ENCODE results near the gene AHCYL2. TPM values are rescaled to one million over a fixed set of nuclear protein-coding genes. Genes with fewer than 3 reads are reported as not detected.
A peak's percentile ranks its signal among the peaks of the same experiment; 100 is the strongest.

AHCYL2 gene
- total and polyA plus RNA-seq, 2 experiments from 2014 or later: 7.8 to 29.4 TPM

DNA sequence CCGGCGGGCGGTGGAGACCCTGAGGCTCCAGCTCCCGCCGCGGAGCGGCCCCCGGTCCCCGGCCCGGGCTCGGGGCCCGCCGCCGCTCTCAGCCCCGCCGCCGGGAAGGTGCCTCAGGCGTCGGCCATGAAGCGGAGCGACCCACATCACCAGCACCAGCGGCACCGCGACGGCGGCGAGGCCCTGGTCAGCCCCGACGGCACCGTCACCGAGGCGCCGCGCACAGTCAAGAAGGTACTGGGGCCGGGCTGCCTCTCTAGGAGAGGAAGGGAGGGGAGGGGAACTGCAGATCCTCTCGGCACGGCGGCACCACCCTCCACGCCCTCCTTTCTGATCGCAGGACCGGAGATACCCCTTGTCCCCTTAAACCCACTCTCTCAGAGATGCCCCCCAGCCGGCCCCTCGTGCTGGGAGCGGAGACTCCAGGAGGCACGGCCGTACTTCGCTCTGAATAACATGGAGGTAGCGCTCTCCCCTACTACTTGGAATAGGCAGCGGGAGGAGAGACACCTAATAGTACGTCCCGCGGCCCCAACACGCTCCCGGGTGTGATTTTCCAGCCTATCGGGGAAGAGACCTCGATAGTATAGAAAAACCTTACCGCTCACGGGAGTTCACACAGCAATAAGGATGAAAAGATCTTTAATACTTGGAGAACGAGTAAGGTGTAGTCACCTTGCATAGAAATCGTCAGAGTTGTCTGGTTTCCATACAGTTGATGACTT lies 538 bp downstream of the AHCYL2 start:
- ATAC-seq: peak; percentile 56
- H2AFZ ChIP-seq: peak overlapping the region; percentile 9

More for the DNA sequence above, 538 bp downstream of the AHCYL2 start:
- TF ChIP-seq EZH2 (IDR thresholded peaks at IDR 0.05; ENCODE audit: low read depth, unreplicated experiment): no peak
- no peak for TF ChIP-seq NANOG (IDR thresholded peaks at IDR 0.05; ENCODE audit: borderline replicate concordance)
- no peak for TF ChIP-seq CREB1 (CRISPR knock-in tag; IDR thresholded peaks at IDR 0.05; ENCODE audit: low read depth)
- TF ChIP-seq, protein P1, sequence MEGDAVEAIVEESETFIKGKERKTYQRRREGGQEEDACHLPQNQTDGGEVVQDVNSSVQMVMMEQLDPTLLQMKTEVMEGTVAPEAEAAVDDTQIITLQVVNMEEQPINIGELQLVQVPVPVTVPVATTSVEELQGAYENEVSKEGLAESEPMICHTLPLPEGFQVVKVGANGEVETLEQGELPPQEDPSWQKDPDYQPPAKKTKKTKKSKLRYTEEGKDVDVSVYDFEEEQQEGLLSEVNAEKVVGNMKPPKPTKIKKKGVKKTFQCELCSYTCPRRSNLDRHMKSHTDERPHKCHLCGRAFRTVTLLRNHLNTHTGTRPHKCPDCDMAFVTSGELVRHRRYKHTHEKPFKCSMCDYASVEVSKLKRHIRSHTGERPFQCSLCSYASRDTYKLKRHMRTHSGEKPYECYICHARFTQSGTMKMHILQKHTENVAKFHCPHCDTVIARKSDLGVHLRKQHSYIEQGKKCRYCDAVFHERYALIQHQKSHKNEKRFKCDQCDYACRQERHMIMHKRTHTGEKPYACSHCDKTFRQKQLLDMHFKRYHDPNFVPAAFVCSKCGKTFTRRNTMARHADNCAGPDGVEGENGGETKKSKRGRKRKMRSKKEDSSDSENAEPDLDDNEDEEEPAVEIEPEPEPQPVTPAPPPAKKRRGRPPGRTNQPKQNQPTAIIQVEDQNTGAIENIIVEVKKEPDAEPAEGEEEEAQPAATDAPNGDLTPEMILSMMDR (conservative IDR thresholded peaks at IDR 0.05; ENCODE audit: low read depth in 2 of 2): no peak
- no peak for TF ChIP-seq JUNB (IDR thresholded peaks at IDR 0.05; ENCODE audit: unreplicated experiment)
- no peak for TF ChIP-seq ZNF114 (CRISPR knock-in tag; IDR thresholded peaks at IDR 0.05)
- TF ChIP-seq, protein P2, sequence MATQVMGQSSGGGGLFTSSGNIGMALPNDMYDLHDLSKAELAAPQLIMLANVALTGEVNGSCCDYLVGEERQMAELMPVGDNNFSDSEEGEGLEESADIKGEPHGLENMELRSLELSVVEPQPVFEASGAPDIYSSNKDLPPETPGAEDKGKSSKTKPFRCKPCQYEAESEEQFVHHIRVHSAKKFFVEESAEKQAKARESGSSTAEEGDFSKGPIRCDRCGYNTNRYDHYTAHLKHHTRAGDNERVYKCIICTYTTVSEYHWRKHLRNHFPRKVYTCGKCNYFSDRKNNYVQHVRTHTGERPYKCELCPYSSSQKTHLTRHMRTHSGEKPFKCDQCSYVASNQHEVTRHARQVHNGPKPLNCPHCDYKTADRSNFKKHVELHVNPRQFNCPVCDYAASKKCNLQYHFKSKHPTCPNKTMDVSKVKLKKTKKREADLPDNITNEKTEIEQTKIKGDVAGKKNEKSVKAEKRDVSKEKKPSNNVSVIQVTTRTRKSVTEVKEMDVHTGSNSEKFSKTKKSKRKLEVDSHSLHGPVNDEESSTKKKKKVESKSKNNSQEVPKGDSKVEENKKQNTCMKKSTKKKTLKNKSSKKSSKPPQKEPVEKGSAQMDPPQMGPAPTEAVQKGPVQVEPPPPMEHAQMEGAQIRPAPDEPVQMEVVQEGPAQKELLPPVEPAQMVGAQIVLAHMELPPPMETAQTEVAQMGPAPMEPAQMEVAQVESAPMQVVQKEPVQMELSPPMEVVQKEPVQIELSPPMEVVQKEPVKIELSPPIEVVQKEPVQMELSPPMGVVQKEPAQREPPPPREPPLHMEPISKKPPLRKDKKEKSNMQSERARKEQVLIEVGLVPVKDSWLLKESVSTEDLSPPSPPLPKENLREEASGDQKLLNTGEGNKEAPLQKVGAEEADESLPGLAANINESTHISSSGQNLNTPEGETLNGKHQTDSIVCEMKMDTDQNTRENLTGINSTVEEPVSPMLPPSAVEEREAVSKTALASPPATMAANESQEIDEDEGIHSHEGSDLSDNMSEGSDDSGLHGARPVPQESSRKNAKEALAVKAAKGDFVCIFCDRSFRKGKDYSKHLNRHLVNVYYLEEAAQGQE (IDR thresholded peaks at IDR 0.05; ENCODE audit: unreplicated experiment): no peak
- no peak for TF ChIP-seq ETS1 (IDR thresholded peaks at IDR 0.05)
- no peak; the same call in 1 of the 2 replicates for TF ChIP-seq POLR2AphosphoS5 (IDR thresholded peaks at IDR 0.05; ENCODE audit: low read depth)
- TF ChIP-seq EZH2phosphoT487 (IDR thresholded peaks at IDR 0.05; ENCODE audit: unreplicated experiment): no peak
- no peak for TF ChIP-seq ZNF331 (CRISPR knock-in tag; IDR thresholded peaks at IDR 0.05; ENCODE audit: low read depth)
- no peak for TF ChIP-seq STAT1 (IDR thresholded peaks at IDR 0.05; ENCODE audit: unreplicated experiment)
- TF ChIP-seq ZNF462 (CRISPR knock-in tag; IDR thresholded peaks at IDR 0.05): no peak
- Mint-ChIP-seq H3K27me3 (ENCODE audit: insufficient read depth, low read depth, poor library complexity) (peaks cover 5% of the 10 kb centered on the region), H3K4me1 (peaks cover 26% of the 10 kb centered on the region), H3K27ac (peak overlapping the region; percentile 84; the same call in 1 of the 2 replicates), H3K9me3 (no peaks in the 10 kb centered on the region), H3K36me3 (ENCODE audit: low read depth) (no peaks in the 10 kb centered on the region; the same call in 2 of the 3 replicates), H3K4me3 (peak overlapping the region; percentile 88)
- no peaks in the 10 kb centered on the region for H3F3A ChIP-seq (replicated peaks; ENCODE audit: low read depth)
- peaks cover 44% of the 10 kb centered on the region for H3K79me2 ChIP-seq (replicated peaks; ENCODE audit: insufficient read depth)
- peak overlapping the region; percentile 80 for H3K4me2 ChIP-seq
- peaks cover 8% of the 10 kb centered on the region; the same call in 1 of the 2 replicates for H4K20me1 ChIP-seq (replicated peaks; ENCODE audit: insufficient read depth)
- H3K4me3 ChIP-seq: peak overlapping the region; percentile 73
- peaks cover 20% of the 10 kb centered on the region for H3K4me1 ChIP-seq (ENCODE audit: insufficient read depth)
- peak; percentile 76 for DNase-seq (ENCODE audit: low spot score)
- H3K9me2 ChIP-seq (ENCODE audit: insufficient read depth): no peaks in the 10 kb centered on the region
- no peaks in the 10 kb centered on the region for H3K27me3 ChIP-seq (ENCODE audit: insufficient read depth)
- H3K27ac ChIP-seq (ENCODE audit: low read depth): peak overlapping the region; percentile 62; the same call in 1 of the 2 replicates
- H3K36me3 ChIP-seq (ENCODE audit: insufficient read depth): no peaks in the 10 kb centered on the region

Measured in GM23338 (cell line).